GM19372 (cell line): Measurements from ENCODE around the gene PROC.
A peak's percentile ranks its signal among the peaks of the same experiment; 100 is the strongest.

Experiments
- ATAC-seq: cut with Tn5 transposase; IDR thresholded peaks from one replicate; pipeline ENCODE4 v1.9.1; 2021; ENCODE audit warnings: mild to moderate bottlenecking, low read depth, moderate library complexity; ENCODE audit not compliant: unreplicated experiment

Gene PROC

DNA sequence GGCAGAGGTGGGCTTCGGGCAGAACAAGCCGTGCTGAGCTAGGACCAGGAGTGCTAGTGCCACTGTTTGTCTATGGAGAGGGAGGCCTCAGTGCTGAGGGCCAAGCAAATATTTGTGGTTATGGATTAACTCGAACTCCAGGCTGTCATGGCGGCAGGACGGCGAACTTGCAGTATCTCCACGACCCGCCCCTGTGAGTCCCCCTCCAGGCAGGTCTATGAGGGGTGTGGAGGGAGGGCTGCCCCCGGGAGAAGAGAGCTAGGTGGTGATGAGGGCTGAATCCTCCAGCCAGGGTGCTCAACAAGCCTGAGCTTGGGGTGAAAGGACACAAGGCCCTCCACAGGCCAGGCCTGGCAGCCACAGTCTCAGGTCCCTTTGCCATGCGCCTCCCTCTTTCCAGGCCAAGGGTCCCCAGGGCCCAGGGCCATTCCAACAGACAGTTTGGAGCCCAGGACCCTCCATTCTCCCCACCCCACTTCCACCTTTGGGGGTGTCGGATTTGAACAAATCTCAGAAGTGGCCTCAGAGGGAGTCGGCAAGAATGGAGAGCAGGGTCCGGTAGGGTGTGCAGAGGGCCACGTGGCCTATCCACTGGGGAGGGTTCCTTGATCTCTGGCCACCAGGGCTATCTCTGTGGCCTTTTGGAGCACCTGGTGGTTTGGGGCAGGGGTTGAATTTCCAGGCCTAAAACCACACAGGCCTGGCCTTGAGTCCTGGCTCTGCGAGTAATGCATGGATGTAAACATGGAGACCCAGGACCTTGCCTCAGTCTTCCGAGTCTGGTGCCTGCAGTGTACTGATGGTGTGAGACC lies at the start of gene PROC:
PROC (plus strand) TSS at position 128 of the 812 bp plus-strand sequence. CDS start 1,516 bp downstream, outside the sequence.
- no peak for ATAC-seq

DNA sequence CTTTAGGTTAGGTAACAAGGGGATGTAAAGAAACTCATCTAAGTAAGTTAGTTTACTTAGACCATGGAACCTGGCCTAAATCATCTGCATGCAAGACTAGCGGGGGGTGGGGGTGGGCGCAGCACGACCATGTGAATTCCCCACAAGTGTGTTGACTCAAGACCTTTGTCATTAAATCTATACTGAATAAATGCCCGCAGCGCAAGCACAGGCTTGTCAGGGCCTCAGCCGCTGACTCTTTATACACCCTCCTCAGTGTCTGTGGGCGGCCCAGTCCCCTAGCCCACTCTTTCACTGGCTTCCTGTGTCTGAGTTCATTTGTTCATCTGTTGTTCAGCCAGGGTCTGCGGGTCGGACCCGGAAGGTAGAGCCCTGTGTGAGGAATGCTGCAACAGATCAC lies 48.2 kb upstream of the PROC start:
- no peak for ATAC-seq

DNA sequence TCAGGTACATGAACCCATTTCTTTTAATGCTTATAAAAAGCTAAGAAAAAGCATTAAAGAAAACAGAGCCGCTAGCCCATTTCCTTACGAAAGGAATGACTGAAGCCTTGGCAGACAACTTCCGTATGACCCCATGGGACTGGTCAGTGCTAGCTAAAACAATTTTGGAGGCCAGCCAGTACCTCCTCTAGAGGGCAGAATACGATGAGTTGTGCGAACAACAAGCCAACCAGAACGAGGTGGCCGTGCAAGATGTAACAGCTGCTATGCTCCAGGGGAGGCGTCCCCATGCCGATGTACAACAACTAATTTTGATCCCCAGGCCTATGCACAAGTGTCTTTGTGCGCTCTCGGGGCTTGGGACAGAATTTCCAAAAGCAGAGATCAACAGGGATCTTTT lies 47.2 kb upstream of the PROC start:
- ATAC-seq = no peak

DNA sequence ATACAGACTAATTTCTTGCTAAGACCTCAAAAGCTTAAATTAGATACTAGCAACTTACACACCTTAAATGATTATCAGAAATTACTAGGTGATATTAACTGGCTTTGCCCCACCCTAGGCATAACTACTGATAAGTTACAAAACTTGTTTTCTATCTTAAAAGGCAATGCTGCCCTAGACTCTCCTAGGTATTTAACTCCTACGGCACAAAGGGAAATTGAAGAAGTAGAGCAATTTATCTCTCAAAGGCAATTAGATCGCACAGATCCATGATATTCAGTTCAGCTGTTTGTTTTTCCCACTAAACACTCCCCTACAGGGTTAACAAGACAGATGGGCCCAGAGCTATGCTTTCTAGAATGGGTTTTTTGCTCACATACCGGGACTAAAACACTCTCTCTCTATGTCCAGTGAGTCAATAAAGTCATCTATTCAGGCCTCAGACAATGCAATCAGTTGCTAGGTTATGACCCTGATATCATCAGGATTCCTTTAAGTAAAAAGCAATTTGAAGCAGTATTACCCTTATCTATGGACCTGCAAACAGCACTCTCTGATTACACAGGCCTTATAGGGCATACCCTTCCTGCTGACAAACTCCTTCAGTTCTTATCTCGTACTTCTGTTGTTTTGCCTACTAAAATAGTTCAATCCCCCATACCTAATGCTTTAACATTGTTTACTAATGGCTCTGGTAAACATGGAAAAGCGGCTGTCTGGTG lies 44.7 kb upstream of the PROC start:
- no peak for ATAC-seq

- no peak for ATAC-seq
These were observed 42.0 kb upstream of the PROC start for GRCh38 chr2:127376257-127376656.

DNA sequence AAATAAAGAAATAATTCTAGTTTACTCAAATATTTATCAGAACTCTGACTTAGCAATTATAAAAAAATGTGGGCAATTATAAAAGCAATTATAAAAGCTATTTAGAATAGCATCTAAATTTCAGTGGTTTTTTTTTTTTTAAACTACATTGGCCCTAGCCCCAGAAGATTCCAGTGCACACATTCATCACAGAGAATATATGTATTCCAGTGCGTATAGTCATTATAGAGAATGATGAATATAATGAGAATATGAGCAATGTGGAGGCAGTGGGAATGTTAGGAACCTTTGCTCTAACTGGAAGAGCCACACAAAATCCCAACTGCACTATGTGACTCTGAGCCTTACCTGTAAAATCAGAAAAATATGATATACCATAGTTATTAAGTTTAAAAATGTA lies 41.0 kb upstream of the PROC start:
- ATAC-seq = no peak

- no peak for ATAC-seq
These were observed 39.5 kb upstream of the PROC start for GRCh38 chr2:127378720-127379119.

GRCh38 chr2:127379712-127380355 lies 38.4 kb upstream of the PROC start:
- no peak for ATAC-seq

DNA sequence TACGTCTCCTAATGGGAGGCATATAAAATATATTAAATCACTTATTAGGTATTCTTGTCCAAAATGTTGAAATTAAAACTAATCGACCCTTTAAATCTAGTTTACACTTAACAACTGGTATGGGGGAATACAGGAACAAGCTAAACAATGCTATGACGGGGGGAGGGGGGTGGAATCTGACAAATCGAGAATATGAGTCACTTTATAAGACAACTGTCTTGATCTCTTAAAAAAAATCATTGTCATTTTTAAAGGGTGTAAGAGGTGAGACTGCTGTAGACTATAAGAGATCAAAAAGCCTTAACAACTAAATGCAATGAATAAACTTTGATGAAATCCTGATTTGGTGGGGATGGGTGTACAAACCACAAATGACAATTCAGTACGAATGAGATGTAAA lies 36.5 kb upstream of the PROC start:
- ATAC-seq = no peak

DNA sequence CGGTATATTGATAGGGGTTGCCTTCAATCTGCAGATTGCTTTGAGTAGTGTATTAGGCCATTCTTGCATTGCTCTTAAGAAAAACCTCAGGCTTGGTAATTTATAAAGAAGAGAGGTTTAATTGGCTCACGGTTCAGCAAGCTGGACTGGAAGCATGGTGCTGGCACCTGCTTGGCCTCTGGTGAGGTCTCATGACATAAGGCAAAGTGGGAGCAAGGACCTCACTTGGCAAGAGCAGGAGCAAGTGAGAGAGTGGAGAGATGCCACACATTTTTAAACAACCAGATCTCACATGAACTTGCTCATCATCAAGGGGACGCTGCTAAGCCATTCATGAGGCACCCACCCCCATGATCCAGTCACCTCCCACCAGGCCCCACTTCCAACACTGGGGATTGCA lies 35.4 kb upstream of the PROC start:
- ATAC-seq = no peak

DNA sequence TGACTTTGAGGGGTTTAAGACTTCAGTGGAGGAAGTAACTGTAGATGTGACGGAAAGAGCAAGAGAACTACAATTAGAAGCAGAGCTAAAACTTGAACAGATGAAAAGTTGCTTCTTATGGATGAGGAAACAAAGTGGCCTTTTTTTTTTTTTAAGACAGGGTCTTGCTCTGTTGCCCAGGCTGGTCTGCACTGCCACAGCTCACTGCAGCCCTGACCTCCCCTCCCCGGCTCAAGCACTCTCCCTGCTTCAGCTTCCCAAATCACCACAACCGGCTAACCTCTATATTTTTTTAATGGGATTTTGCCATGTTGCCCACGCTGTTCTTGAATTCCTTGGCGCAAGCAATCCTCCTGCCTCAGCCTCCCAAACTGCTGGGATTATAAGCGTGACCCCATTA lies 33.7 kb upstream of the PROC start:
- no peak for ATAC-seq

DNA sequence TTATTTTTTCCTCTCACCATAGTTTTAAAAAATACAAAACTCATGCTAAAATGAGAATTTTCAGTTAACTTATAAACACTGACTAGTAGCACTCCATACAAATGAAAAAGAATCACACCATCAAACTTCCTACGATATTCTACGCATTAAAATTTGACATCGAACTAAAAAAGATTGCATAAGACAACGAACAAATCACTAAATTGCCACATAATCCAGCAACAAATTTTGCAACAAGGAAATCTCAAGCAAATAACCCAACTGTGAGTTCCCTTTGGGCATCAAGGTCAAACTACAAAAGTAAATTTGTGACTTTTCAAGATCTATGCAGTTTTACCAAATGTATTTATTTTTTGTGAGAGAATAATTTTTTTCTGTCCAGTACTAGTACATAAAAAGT lies 32.0 kb upstream of the PROC start:
- ATAC-seq = no peak

GRCh38 chr2:127386764-127387654 lies 31.2 kb upstream of the PROC start:
- ATAC-seq = peak; percentile 57

DNA sequence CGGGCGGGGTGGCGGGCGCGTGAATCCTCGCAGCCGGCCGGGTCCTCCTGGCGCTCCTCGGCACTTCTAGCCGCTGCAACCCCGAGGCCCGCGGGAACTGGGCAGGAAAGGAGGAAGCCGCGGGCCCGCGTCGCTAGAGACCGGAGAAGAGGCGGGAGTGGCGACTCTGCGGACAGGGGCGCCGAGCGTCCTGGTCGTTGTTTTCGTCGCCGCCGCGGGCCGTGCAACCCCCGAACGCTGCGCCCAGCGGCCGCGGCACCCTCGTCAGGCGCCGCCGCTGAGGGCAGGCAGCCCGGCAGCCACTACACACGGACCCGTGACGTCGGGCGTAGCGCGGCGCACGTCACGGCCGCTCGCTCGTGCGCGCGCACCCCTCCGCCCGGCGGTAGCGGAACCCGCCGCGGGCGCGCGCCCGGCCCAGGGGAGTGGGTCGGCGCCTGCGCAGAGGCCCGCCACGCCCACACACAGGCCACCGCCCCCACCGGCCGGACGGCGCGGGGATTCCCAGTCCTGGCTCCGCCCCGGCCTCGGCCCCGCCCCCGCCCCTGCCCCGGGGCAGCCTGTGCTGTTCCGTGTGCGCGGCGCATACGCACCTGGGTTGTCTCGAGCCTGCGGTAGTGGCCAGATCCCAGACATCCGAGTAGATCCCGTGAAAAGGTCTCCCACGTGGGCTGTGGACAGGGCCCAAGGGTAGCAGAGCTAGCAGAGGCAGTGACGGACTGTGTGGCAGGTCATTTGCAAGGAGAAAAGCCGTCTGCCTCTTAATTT lies 30.4 kb upstream of the PROC start, which contains the start of gene MAP3K2:
MAP3K2 (minus strand) TSS at position 321 of the 768 bp plus-strand sequence. CDS start 44,846 bp downstream, outside the sequence.
- ATAC-seq = peak; percentile 71

DNA sequence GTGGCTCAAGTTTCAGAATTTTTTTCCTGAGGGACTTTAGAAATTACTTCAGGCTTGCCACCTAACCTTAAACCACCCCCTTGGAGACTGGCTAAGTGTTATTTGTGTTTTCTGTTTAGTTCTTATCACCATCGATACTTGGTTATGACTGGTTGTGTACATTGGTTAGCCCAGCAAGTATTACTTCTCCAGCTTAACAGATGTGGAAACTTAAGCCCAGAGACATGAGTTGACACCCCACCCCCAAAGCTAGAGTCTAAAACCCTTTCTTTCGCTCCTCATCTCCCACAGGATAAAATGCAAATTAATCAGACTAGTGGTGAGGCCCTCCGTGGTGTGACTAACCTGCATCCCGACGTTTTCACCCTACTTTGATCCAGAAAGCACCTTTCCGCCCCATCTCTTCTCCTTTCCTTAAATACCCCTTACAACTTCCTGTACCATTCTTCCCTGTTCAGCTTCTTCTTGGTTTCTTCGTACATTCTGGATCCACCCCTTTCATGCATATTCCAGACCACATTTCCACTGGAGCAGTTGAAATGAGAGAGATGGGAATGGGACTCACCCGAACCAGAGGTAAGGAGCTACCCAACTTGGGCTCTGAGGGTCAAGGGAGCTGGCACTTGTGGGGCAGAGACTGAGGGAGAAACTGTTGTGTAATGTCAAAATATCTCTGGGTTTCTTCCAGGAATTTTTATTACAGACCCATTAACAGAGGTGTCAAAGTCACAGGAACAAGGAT lies 29.6 kb upstream of the PROC start:
- ATAC-seq = peak; percentile 3

DNA sequence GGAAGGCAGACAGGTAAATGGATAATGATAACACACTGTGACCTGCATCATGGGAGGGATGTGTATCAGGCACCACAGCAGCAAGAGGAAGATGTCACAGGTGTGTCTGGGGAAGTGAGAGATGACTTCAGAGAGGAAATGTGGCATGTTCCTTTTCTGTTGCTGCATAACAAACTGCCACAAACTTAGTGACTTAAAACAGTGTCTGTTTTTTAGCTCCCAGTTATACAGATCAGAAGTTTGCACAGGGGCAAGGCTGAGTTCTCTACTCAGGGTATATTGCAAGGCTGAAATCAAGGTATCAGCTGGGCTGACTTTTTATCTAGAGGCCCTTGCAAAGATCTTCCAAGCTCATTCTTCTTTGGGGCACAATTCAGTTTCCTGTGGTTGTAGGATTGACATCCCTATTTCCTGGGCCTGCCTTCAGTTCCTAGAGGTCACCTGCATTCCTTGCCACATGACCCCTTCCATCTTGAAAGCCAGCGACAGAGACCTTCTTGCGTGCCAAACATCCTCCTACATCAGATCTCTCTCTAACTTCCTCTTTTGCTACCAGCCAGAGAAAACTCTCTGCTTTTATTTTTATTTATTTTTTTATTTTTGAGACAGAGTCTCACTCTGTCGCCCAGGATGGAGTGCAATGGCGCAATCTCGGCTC lies 28.3 kb upstream of the PROC start:
- no peak for ATAC-seq

DNA sequence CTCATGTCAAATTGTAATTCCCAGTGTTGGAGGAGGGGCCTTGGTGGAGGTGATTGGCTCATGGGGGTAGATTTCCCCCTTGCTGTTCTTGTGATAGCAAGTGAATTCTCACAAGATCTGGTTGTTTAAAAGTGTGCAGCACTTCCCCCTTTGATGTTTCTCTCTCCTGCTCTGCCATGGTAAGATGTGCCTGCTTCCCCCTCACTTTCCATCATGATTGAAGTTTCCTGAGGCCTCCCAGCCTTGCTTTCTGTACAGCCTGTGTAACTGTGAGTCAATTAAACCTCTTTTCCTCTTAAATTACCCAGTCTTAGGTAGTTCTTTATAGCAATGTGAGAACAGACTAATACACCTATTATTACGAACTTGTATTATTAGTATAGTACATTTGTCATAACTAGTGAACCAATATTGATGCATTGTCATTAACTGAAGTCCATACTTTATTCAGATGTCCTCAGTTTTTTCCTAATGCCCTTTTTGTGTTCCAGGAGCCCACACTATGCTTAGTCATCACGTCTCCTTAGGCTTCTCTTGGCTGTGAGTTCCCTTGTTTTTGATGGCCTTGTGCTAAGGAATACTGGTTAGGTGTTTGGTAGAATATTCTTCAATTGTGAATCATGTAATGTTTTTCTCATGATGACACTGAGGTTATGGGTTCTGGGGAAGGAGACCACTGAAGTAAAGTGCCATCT lies 25.9 kb upstream of the PROC start:
- no peak for ATAC-seq
